ENCODE results near the gene RGS19. TPM values are rescaled to one million over a fixed set of nuclear protein-coding genes. Genes with fewer than 3 reads are reported as not detected.
A peak's percentile ranks its signal among the peaks of the same experiment; 100 is the strongest.
"Not testable (repeated sequence)": the region's sequence is repeated elsewhere in the genome, so short reads cannot be mapped to it uniquely, and the experiment has no call there.

The RGS19 gene
- total RNA-seq (ENCODE audit: low replicate concordance): 4.8 and 9.8 TPM in 2 replicates

GRCh38 chr20:64079273-64080012 is at the start of gene RGS19:
TSS of gene RGS19 (minus strand) at chr20:64079518. CDS start at chr20:64076886, 2,632 bp downstream.
- no peak for TF ChIP-seq CTCF (IDR thresholded peaks at IDR 0.05; ENCODE audit: insufficient read depth, low read length)
- peak; percentile 55 for DNase-seq (ENCODE audit: low read depth)
- H3K4me3 ChIP-seq (ENCODE audit: low read depth, low read length): peak within 1 kb of the TSS; percentile 73

- not testable (repeated sequence) for DNase-seq (ENCODE audit: low read depth); H3K4me3 ChIP-seq (ENCODE audit: low read depth, low read length)
Measured at GRCh38 chr20:64123517-64123916, 44.2 kb upstream of the RGS19 start.

GRCh38 chr20:64122927-64123326 is 43.6 kb upstream of the RGS19 start:
- DNase-seq (ENCODE audit: low read depth); H3K4me3 ChIP-seq (ENCODE audit: low read depth, low read length): not testable (repeated sequence)

- no peak for TF ChIP-seq CTCF (IDR thresholded peaks at IDR 0.05; ENCODE audit: insufficient read depth, low read length)
- no peak for DNase-seq (ENCODE audit: low read depth)
- no peak overlapping the region for H3K4me3 ChIP-seq (ENCODE audit: low read depth, low read length)
Measured at GRCh38 chr20:64121586-64121985, 42.3 kb upstream of the RGS19 start.

GRCh38 chr20:64119681-64120341 is 40.5 kb upstream of the RGS19 start:
- no peak overlapping the region for H3K4me3 ChIP-seq (ENCODE audit: low read depth, low read length)
- DNase-seq (ENCODE audit: low read depth): peak; percentile 2
- no peak for TF ChIP-seq CTCF (IDR thresholded peaks at IDR 0.05; ENCODE audit: insufficient read depth, low read length)

- H3K4me3 ChIP-seq (ENCODE audit: low read depth, low read length): no peak overlapping the region
- no peak for DNase-seq (ENCODE audit: low read depth)
Measured at GRCh38 chr20:64119301-64119680, 40.0 kb upstream of the RGS19 start.

GRCh38 chr20:64117432-64117777 is 38.1 kb upstream of the RGS19 start:
- not testable (repeated sequence) for H3K4me3 ChIP-seq (ENCODE audit: low read depth, low read length); DNase-seq (ENCODE audit: low read depth)

More at GRCh38 chr20:64119301-64119680, 40.0 kb upstream of the RGS19 start:
- TF ChIP-seq CTCF (IDR thresholded peaks at IDR 0.05; ENCODE audit: insufficient read depth, low read length): no peak

- H3K4me3 ChIP-seq (ENCODE audit: low read depth, low read length): no peak overlapping the region
- no peak for DNase-seq (ENCODE audit: low read depth)
- TF ChIP-seq CTCF (IDR thresholded peaks at IDR 0.05; ENCODE audit: insufficient read depth, low read length): no peak
Measured at GRCh38 chr20:64116541-64117431, 37.5 kb upstream of the RGS19 start.
